Activated B cell treated with CpG ODN at 0.5 μM for 24 hours (primary cell): ENCODE results near the gene TCF15. TPM values are rescaled to one million over a fixed set of nuclear protein-coding genes. Genes with fewer than 3 reads are reported as not detected.
"Not testable (repeated sequence)": the region's sequence is repeated elsewhere in the genome, so short reads cannot be mapped to it uniquely, and the experiment has no call there.

Source experiments
- ATAC-seq: fragments of 200-7000 bp; cut with Tn5 transposase; one replicate; pipeline ENCODE4 v1.10.0; 2021; ENCODE audit warnings: low read depth, mild to moderate bottlenecking, moderate library complexity
- CTCF ChIA-PET: fragments of 350-600 bp; sonication (Branson Sonifier 250); formaldehyde crosslinking; loops from one replicate; lab custom pipeline; 2021; ENCODE audit warnings: antibody characterized with exemption; lab: Charles Lee
- POLR2A ChIA-PET: fragments of 350-600 bp; sonication (Branson Sonifier 250); formaldehyde crosslinking; loops from one replicate; lab custom pipeline; 2021; ENCODE audit warnings: antibody characterized with exemption; lab: Charles Lee
- DNase-seq: peaks from one replicate; pipeline ENCODE4 v3.0.0; 2022
- H3K27ac Mint-ChIP-seq: one replicate; pipeline ENCODE4 v1.8.0; 2020; ENCODE audit warnings: mixed read lengths
- H3K27me3 Mint-ChIP-seq: one replicate; pipeline ENCODE4 v1.8.0; 2021; ENCODE audit warnings: mixed read lengths
- H3K36me3 Mint-ChIP-seq: one replicate; pipeline ENCODE4 v1.8.0; 2021; ENCODE audit warnings: low read depth, mixed read lengths
- H3K4me1 Mint-ChIP-seq: one replicate; pipeline ENCODE4 v1.8.0; 2021; ENCODE audit warnings: mixed read lengths
- H3K4me3 Mint-ChIP-seq: one replicate; pipeline ENCODE4 v1.8.0; 2020; ENCODE audit warnings: mild to moderate bottlenecking, mixed read lengths
- H3K9me3 Mint-ChIP-seq: one replicate; pipeline ENCODE4 v1.8.0; 2020; ENCODE audit warnings: mixed read lengths
- intact Hi-C: fragments of 100-400 bp; cut with micrococcal nuclease; formaldehyde crosslinking; loops from one replicate; pipeline ENCODE4 v1.15.1; 2024
- total RNA-seq: library from RNA; stranded (reverse); gene quantifications from 2 replicates; pipeline ENCODE4 v1.2.3, GENCODE V29; 2022
- TF ChIP-seq, protein P1 (sequence below): fragments of 200-600 bp; IDR thresholded peaks from one replicate; pipeline ENCODE4 v1.8.0; 2022; ENCODE audit warnings: antibody characterized with exemption, mild to moderate bottlenecking

TCF15 gene
- total RNA-seq, 1 donor from 2014 or later = not detected

DNA sequence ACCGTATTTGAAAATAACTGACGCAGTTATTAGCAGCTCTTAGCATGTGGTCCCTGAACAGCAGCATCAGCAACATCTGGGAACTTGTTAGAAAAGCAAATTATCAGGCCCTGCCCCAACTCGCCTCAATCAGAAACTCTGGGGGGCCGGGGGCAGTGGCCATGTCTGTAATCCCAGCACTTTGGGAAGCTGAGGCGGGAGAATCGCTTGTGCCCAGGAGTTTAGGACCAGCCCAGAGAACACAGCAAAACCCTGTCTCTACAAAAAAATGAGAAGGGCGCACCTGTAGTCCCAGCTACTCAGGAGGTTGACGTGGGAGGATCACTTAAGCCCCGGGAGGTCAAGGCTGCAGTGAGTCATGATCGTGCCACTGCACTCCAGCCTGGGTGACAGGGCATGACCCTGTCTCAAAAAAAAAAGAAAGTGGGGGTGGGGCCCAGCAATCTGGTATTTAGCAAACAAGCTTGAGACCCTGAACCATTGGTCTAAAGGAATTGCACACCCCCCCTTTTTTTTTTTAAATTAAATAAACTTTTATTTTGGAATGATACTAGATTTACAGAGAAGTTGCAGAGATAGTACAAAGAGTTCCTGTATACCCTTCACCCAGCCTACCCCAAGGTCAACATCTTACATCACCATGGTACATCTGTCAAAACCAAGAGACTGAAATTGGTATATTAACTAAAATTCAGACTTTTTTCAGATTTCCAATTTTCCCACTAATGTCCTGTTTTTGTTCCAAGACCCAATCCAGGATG, 36.2 kb upstream of the TCF15 start:
- intact Hi-C loops = no loop called here

DNA sequence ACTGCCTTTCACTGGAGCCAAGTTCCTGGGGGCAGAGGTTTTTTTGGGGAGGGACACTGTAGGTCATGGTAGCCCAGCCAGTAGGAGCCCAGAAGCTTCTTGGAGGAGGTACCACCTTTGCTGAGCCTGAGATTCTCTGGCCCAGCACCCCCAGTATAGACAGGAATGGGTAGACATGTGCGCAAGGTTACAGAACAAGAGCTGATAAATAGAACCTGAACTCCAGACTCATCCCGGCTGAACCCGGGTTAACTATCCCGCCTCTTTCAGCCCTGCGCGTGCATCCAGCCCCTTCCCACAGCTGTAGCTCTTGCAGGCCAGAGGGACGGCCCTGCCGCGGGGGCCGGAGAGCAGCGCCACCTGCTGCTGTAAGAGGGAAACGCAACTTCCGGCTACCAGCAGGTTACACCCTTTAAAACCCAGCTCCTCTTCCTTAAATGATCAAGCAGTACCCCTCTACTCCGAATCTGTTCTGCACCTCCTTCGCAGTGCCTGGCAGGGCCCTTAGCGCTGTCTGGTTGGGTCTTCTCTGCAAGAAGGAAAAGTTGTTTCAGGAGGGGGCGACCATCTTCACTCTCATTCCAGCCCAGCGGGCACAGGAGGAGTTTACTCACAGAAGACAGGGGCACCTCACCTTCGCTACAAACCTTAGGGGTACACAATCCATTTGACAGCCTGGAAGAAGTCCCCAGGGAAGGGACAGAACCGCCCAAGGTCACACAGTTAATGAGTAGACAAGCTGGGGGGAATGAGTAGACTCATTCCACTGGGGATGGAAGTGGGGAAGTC, 35.4 kb upstream of the TCF15 start:
- intact Hi-C loops = loop anchor here (1.0 kb wide), 2 partner anchors 84 to 291 kb away; no protein-coding TSS in a partner anchor
- CTCF ChIA-PET = interaction anchor here (0.6 to 2.2 kb wide), 11 partner anchors 11 to 291 kb away, joined by 3 to 13 read pairs (median 3); no protein-coding TSS in a partner anchor
- Mint-ChIP-seq H3K9me3 (no peaks in the 10 kb centered on the region), H3K4me3 (no peak overlapping the region), H3K36me3 (peaks cover 14% of the 10 kb centered on the region), H3K27ac (no peak overlapping the region), H3K4me1 (peaks cover 10% of the 10 kb centered on the region), H3K27me3 (peaks cover 19% of the 10 kb centered on the region)
- TF ChIP-seq, protein P1, sequence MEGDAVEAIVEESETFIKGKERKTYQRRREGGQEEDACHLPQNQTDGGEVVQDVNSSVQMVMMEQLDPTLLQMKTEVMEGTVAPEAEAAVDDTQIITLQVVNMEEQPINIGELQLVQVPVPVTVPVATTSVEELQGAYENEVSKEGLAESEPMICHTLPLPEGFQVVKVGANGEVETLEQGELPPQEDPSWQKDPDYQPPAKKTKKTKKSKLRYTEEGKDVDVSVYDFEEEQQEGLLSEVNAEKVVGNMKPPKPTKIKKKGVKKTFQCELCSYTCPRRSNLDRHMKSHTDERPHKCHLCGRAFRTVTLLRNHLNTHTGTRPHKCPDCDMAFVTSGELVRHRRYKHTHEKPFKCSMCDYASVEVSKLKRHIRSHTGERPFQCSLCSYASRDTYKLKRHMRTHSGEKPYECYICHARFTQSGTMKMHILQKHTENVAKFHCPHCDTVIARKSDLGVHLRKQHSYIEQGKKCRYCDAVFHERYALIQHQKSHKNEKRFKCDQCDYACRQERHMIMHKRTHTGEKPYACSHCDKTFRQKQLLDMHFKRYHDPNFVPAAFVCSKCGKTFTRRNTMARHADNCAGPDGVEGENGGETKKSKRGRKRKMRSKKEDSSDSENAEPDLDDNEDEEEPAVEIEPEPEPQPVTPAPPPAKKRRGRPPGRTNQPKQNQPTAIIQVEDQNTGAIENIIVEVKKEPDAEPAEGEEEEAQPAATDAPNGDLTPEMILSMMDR = peak; percentile 81
- ATAC-seq (peak; percentile 90), DNase-seq (peak; percentile 70)
- POLR2A ChIA-PET = no interaction called here

More for the DNA sequence above, 36.2 kb upstream of the TCF15 start:
- Mint-ChIP-seq H3K36me3 (peaks cover 14% of the 10 kb centered on the region), H3K27ac (no peak overlapping the region), H3K9me3 (no peaks in the 10 kb centered on the region), H3K4me3 (no peak overlapping the region), H3K27me3 (peaks cover 16% of the 10 kb centered on the region), H3K4me1 (peaks cover 8% of the 10 kb centered on the region)
- CTCF ChIA-PET = interaction anchor here (0.6 to 2.2 kb wide), 10 partner anchors 10 to 292 kb away, joined by 3 to 13 read pairs (median 4); no protein-coding TSS in a partner anchor
- POLR2A ChIA-PET = no interaction called here
- TF ChIP-seq, protein P1 = no peak
- ATAC-seq (no peak), DNase-seq (no peak)

DNA sequence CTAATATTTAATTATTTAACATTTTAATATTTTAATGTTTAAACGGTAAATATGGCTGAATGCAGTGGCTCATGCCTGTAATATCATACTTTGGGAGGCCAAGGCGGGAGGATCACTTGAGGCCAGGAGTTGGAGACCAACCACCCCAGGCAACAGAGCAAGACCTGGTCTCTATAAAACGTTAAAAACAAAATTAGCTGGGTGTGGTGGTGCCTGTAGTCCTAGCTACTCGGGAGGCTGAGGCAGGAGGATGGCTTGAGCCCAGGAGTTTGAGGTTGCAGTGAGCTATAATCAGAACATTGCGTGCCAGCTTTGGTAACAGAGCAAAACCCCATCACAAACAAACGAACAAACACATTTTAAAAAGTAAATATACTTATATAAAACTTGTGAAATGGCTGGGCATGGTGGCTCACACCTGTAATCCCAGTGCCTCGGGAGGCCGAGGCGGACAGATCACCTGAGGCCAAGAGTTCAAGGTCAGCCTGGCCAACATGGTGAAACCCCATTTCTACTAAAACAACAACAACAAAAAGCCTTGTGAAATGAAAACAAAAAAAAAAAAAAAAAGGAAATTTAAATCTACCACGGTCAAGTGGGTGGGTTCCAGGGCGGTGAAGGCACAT, 34.7 kb upstream of the TCF15 start:
- Mint-ChIP-seq H3K4me1 (peaks cover 10% of the 10 kb centered on the region), H3K27ac (no peak overlapping the region), H3K4me3 (no peak overlapping the region), H3K36me3 (peaks cover 14% of the 10 kb centered on the region), H3K27me3 (peaks cover 19% of the 10 kb centered on the region), H3K9me3 (no peaks in the 10 kb centered on the region)
- ChIA-PET POLR2A (no interaction called here), CTCF (interaction anchor here (0.7 to 2.2 kb wide), 7 partner anchors 11 to 291 kb away, joined by 3 to 13 read pairs (median 3); no protein-coding TSS in a partner anchor)
- ATAC-seq (no peak), DNase-seq (no peak)
- TF ChIP-seq, protein P1 = no peak
- intact Hi-C loops = loop anchor here (1.0 kb wide), 2 partner anchors 84 to 291 kb away; no protein-coding TSS in a partner anchor

DNA sequence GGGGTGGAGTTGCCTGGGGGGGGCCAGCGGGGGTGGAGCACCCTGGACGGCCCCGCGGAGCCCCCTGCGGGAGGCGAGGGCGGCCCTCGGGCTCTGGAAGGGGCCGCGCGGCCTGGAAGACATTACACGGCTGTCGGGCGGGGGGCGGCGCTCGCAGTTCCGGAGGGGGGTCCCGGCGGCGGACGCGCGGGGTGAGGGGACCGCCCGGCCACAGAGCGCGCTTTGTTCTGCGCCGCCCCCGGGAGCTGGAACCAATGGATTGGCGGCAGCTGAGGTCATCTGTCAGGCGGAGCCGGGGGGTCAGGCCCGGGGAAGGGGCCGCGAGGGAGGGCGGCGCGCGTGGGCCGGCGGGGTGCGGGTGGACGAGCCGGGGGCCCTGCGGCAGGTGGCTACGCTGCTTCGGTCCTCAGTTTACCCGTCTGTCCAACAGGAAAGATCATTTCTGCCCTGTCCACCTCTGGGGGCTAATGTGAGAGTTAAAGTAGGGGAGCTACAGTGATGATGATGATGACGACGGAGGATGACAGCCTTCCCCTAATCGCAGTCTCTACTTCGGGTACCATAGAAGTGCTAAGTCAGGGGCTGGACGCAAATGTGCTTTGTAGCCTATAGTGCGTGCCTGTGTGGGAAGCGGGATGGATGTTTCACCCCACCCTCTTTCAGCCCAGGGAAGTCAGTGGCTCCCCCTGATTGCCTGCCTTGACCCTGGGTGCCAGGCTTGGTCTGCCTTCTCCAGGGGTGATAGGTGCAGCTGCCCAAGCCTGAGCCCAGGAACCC, 32.5 kb upstream of the TCF15 start:
- Mint-ChIP-seq H3K36me3 (peaks cover under 1% of the 10 kb centered on the region), H3K27me3 (peaks cover 19% of the 10 kb centered on the region), H3K27ac (no peak overlapping the region), H3K9me3 (no peaks in the 10 kb centered on the region), H3K4me3 (no peak overlapping the region), H3K4me1 (peaks cover 10% of the 10 kb centered on the region)
- ChIA-PET CTCF (no interaction called here), POLR2A (no interaction called here)
- intact Hi-C loops = no loop called here
- DNase-seq = no peak
- no peak for ATAC-seq
- TF ChIP-seq, protein P1 = no peak

DNA sequence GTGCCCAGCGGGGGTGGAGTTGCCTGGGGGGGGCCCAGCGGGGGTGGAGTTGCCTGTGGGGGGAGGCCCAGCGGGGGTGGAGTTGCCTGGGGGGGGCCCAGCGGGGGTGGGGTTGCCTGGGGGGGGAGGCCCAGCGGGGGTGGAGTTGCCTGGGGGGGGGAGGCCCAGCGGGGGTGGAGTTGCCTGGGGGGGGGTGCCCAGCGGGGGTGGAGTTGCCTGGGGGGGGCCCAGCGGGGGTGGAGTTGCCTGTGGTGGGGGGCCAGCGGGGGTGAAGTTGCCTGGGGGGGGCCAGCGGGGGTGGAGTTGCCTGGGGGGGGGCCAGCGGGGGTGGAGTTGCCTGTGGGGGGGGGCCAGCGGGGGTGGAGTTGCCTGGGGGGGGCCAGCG, 31.9 kb upstream of the TCF15 start:
- H3K9me3 Mint-ChIP-seq, ATAC-seq, intact Hi-C loops, H3K4me1 Mint-ChIP-seq, H3K4me3 Mint-ChIP-seq, H3K36me3 Mint-ChIP-seq, H3K27ac Mint-ChIP-seq, POLR2A ChIA-PET, DNase-seq: not testable (repeated sequence)
- CTCF ChIA-PET = interaction anchor here (1.4 kb wide), 1 partner anchor 25 kb away, joined by 3 read pairs; no protein-coding TSS in a partner anchor
- H3K27me3 Mint-ChIP-seq = peaks cover 19% of the 10 kb centered on the region
